Skeletal muscle cell (primary cell): ENCODE data around the gene OR1J1.

Experiments used
- DNase-seq: peaks from one replicate; pipeline ENCODE4 v3.0.0-alpha.2; 2010; ENCODE audit warnings: low read depth
- H3K4me3 ChIP-seq: 2 replicates; pipeline ENCODE4 v1.5.1; 2011; ENCODE audit warnings: low read depth, mild to moderate bottlenecking, control low read depth, low read length, moderate library complexity

OR1J1 gene

GRCh38 chr9:122477826-122478225 is at the start of gene OR1J1:
Gene OR1J1 (minus strand): TSS chr9:122477926. CDS start chr9:122477926, 0 bp downstream.
- H3K4me3 ChIP-seq = no peak within 1 kb of the TSS
- no peak for DNase-seq

- no peak within 1 kb of the TSS for H3K4me3 ChIP-seq
- no peak for DNase-seq
These were observed 49.5 kb upstream of the OR1J1 start, which contains the start of gene OR1N1 for GRCh38 chr9:122527193-122527592. Gene OR1N1 (minus strand): TSS chr9:122527293. CDS start chr9:122527293, 0 bp downstream.

- DNase-seq = no peak
- H3K4me3 ChIP-seq = no peak overlapping the region
These were observed 48.9 kb upstream of the OR1J1 start for GRCh38 chr9:122526602-122527001.

- H3K4me3 ChIP-seq = no peak overlapping the region
- DNase-seq = no peak
These were observed 41.6 kb upstream of the OR1J1 start for GRCh38 chr9:122519376-122519775.

- H3K4me3 ChIP-seq = no peak within 1 kb of the TSS
These were observed 41.1 kb upstream of the OR1J1 start, which contains the start of gene OR1J4 for GRCh38 chr9:122518841-122519240. Gene OR1J4 (plus strand): TSS chr9:122519141. CDS start chr9:122519141, 0 bp downstream.

GRCh38 chr9:122518226-122518625 is 40.5 kb upstream of the OR1J1 start:
- H3K4me3 ChIP-seq = no peak overlapping the region
- DNase-seq = no peak

More at GRCh38 chr9:122518841-122519240, 41.1 kb upstream of the OR1J1 start, which contains the start of gene OR1J4:
- no peak for DNase-seq

GRCh38 chr9:122510502-122510901 is 32.8 kb upstream of the OR1J1 start, which contains the start of gene OR1J2:
Gene OR1J2 (plus strand): TSS chr9:122510802. CDS start chr9:122510802, 0 bp downstream.
- DNase-seq = no peak

GRCh38 chr9:122506964-122507363 is 29.2 kb upstream of the OR1J1 start:
- H3K4me3 ChIP-seq = no peak overlapping the region
- DNase-seq = no peak

More at GRCh38 chr9:122510502-122510901, 32.8 kb upstream of the OR1J1 start, which contains the start of gene OR1J2:
- H3K4me3 ChIP-seq = no peak within 1 kb of the TSS

GRCh38 chr9:122498883-122499288 is 21.2 kb upstream of the OR1J1 start:
- DNase-seq = no peak
- no peak overlapping the region for H3K4me3 ChIP-seq

GRCh38 chr9:122479062-122479461 is 1.3 kb upstream of the OR1J1 start:
- no peak for DNase-seq
- no peak overlapping the region for H3K4me3 ChIP-seq

- no peak overlapping the region for H3K4me3 ChIP-seq
- DNase-seq = no peak
These were observed 380 bp downstream of the OR1J1 start for GRCh38 chr9:122477346-122477745.

GRCh38 chr9:122475717-122476116 is 2.0 kb downstream of the OR1J1 start:
- H3K4me3 ChIP-seq = no peak overlapping the region
- DNase-seq = no peak

GRCh38 chr9:122474561-122474960 is 3.2 kb downstream of the OR1J1 start:
- no peak overlapping the region for H3K4me3 ChIP-seq
- DNase-seq = no peak

GRCh38 chr9:122468735-122469134 is 9.0 kb downstream of the OR1J1 start:
- no peak for DNase-seq
- no peak overlapping the region for H3K4me3 ChIP-seq

GRCh38 chr9:122466456-122466855 is 11.3 kb downstream of the OR1J1 start:
- no peak for DNase-seq
- no peak overlapping the region for H3K4me3 ChIP-seq

- H3K4me3 ChIP-seq = peak overlapping the region; percentile 44
- peak; percentile 48 for DNase-seq
These were observed 12.8 kb downstream of the OR1J1 start for GRCh38 chr9:122464633-122465567.

GRCh38 chr9:122463828-122464632 is 13.7 kb downstream of the OR1J1 start:
- no peak for DNase-seq
- peak overlapping the region; percentile 44 for H3K4me3 ChIP-seq

GRCh38 chr9:122457787-122458186 is 19.9 kb downstream of the OR1J1 start:
- no peak for DNase-seq
- no peak overlapping the region for H3K4me3 ChIP-seq

GRCh38 chr9:122456123-122456522 is 21.6 kb downstream of the OR1J1 start:
- H3K4me3 ChIP-seq = no peak overlapping the region
- no peak for DNase-seq

- DNase-seq = no peak
- no peak overlapping the region for H3K4me3 ChIP-seq
These were observed 24.0 kb downstream of the OR1J1 start for GRCh38 chr9:122453677-122454135.
